ENCODE data around the gene ISCA1. TPM values are rescaled to one million over a fixed set of nuclear protein-coding genes. Genes with fewer than 3 reads are reported as not detected.

Gene ISCA1
- total and polyA plus RNA-seq, 2 of the 8 experiments (the other 6 are each of a cell fraction or from before 2014, with no cell fraction given), result 35.0 to 40.0 TPM

GRCh38 chr9:86330186-86330585 lies 47.8 kb upstream of the ISCA1 start:
- no peak overlapping the region for H2AK5ac ChIP-seq (ENCODE audit: low read depth, low read length)
- H4K8ac ChIP-seq (ENCODE audit: extremely low read depth, insufficient read depth, low read length), result no peak overlapping the region
- no peaks in the 10 kb centered on the region for H3K27me3 ChIP-seq (replicated peaks in 1 of 4; ENCODE audit: control insufficient read depth in 3 of 4, extremely low read depth in 1 of 4, insufficient read depth in 3 of 4, low read length in 3 of 4)
- peaks cover 2 to 4% of the 10 kb centered on the region in 2 experiments for H4K20me1 ChIP-seq (replicated peaks in 1 of 2; ENCODE audit: control insufficient read depth in 1 of 2, insufficient read depth in 2 of 2, low read length in 2 of 2)
- no peak for FAIRE-seq
- no peak overlapping the region for H3K4me2 ChIP-seq (ENCODE audit: insufficient read depth in 1 of 2, low read depth in 2 of 2, low read length in 2 of 2)
- no peak overlapping the region for H3K9ac ChIP-seq (replicated peaks in 1 of 4; ENCODE audit: extremely low read depth in 1 of 4, low read depth in 3 of 4, low read length in 3 of 4)
- no peak for TF ChIP-seq RAD21 (IDR thresholded peaks at IDR 0.05 in 1 of 2, conservative IDR thresholded peaks at IDR 0.05 in 1 of 2; ENCODE audit: low read depth in 2 of 2, low read length in 2 of 2)
- TF ChIP-seq GTF2F1 (IDR thresholded peaks at IDR 0.05; ENCODE audit: borderline replicate concordance, low read depth, low read length), result no peak
- no peak for TF ChIP-seq CHD1 (IDR thresholded peaks at IDR 0.05; ENCODE audit: low read depth, low read length)
- no peak for TF ChIP-seq RBBP5 (IDR thresholded peaks at IDR 0.05; ENCODE audit: borderline replicate concordance, low read depth, low read length)
- H4K5ac ChIP-seq (ENCODE audit: insufficient read length, low read depth, low read length), result no peak overlapping the region
- no peak overlapping the region for H3K27ac ChIP-seq (ENCODE audit: low read depth, low read length)
- no peak overlapping the region for H3K18ac ChIP-seq (ENCODE audit: extremely low read depth, low read length)
- no peak overlapping the region for H4K91ac ChIP-seq (replicated peaks; ENCODE audit: insufficient read length, low read length)
- no peak overlapping the region for H3K4me3 ChIP-seq (ENCODE audit: extremely low read depth in 1 of 4, insufficient read depth in 2 of 4, low read depth in 3 of 4, low read length in 4 of 4)
- H2BK120ac ChIP-seq (replicated peaks; ENCODE audit: low read depth, low read length), result no peak overlapping the region
- H3K4me1 ChIP-seq (replicated peaks in 1 of 4; ENCODE audit: control insufficient read depth in 3 of 4, insufficient read depth in 4 of 4, low read length in 3 of 4), result peaks cover 0 to 7% (median 1%) of the 10 kb centered on the region in 4 experiments; a peak in 2 of 7 replicates
- H2BK15ac ChIP-seq (ENCODE audit: low read length), result no peak overlapping the region
- no peaks in the 10 kb centered on the region for H3K79me1 ChIP-seq (ENCODE audit: low read depth, low read length)
- peaks cover 4 to 28% (median 18%) of the 10 kb centered on the region in 4 experiments for H3K36me3 ChIP-seq (ENCODE audit: control insufficient read depth in 2 of 4, insufficient read depth in 4 of 4, low read length in 3 of 4)
- no peak overlapping the region for H2BK12ac ChIP-seq (ENCODE audit: low read depth, low read length)
- no peak overlapping the region for H3K56ac ChIP-seq (replicated peaks; ENCODE audit: insufficient read length, low read depth, low read length)
- no peak overlapping the region for H2BK20ac ChIP-seq (ENCODE audit: low read length)
- no peaks in the 10 kb centered on the region for H3K23me2 ChIP-seq (ENCODE audit: low read depth, low read length)
- no peaks in the 10 kb centered on the region for H3K79me2 ChIP-seq (ENCODE audit: control insufficient read depth in 1 of 2, insufficient read depth in 2 of 2, low read length in 2 of 2)
- no peak overlapping the region for H2AFZ ChIP-seq (ENCODE audit: low read length)
- 92% methylated on average over 5 of the region's 5 CpGs; no CpG with 5 or more reads in 1 of the 2 experiments for WGBS, 2 experiments (ENCODE audit: extremely low coverage in 1 of 2, insufficient coverage in 1 of 2, insufficient read length in 1 of 2, insufficient replicate concordance in 2 of 2, low coverage in 1 of 2, low lambda C conversion rate in 2 of 2, missing lambda C conversion rate in 1 of 2)
- ChIA-PET POLR2A (ENCODE audit: partially characterized antibody) (interaction anchor here (0.6 kb wide), 1 partner anchor 69 kb away, joined by 3 read pairs; no protein-coding TSS in a partner anchor), CTCF (ENCODE audit: partially characterized antibody) (interaction anchor here (0.7 to 1.0 kb wide), 2 partner anchors 10 to 72 kb away, joined by 3 read pairs; no protein-coding TSS in a partner anchor)
- H3K9me3 ChIP-seq (ENCODE audit: insufficient read depth in 2 of 2, low read depth in 1 of 2, low read length in 1 of 2), result no peaks in the 10 kb centered on the region
- no peak overlapping the region for H3K23ac ChIP-seq (ENCODE audit: insufficient read length)
- H2BK5ac ChIP-seq (ENCODE audit: low read depth, low read length), result no peak overlapping the region
- no peak overlapping the region for H3K4ac ChIP-seq (replicated peaks; ENCODE audit: insufficient read length, low read depth, low read length)
- no peak for DNase-seq (ENCODE audit: low read depth in 1 of 2, low spot score in 2 of 2)
- H3K14ac ChIP-seq (ENCODE audit: insufficient read length), result no peak overlapping the region

Measured in H1 (cell line).